ENCODE results near the gene BTBD2. TPM values are rescaled to one million over a fixed set of nuclear protein-coding genes. Genes with fewer than 3 reads are reported as not detected.
A peak's percentile ranks its signal among the peaks of the same experiment; 100 is the strongest.

Gene BTBD2
- polyA plus RNA-seq, 3 donors = 2.8 to 36.0 (median 3.3) TPM

- no peaks in the 10 kb centered on the region for H3K27me3 ChIP-seq (ENCODE audit: control insufficient read depth in 2 of 2, insufficient read depth in 2 of 2, low read length in 2 of 2)
- peaks cover 74% of the 10 kb centered on the region for H3K79me2 ChIP-seq (ENCODE audit: insufficient read depth, low read length)
- no peak for TF ChIP-seq CTCF (IDR thresholded peaks at IDR 0.05)
- Mint-ChIP-seq H3K4me1 (peaks cover 48% of the 10 kb centered on the region), H3K4me3 (peak overlapping the region in 1 of 2 donors; percentile 20), H3K27ac (peak overlapping the region in 2 of 7 donors; percentile 35 to 59), H3K9me3 (no peaks in the 10 kb centered on the region), H3K27me3 (ENCODE audit: low read depth in 3 of 3) (peaks cover 0 to 2% (median 0%) of the 10 kb centered on the region in 3 donors), H3K36me3 (peaks cover 17 to 43% of the 10 kb centered on the region in 2 donors)
- no peak for DNase-seq
- peaks cover 52 to 54% of the 10 kb centered on the region in 2 donors for H3K36me3 ChIP-seq (replicated peaks in 1 of 2; ENCODE audit: control insufficient read depth in 1 of 2, insufficient read depth in 2 of 2, low read length in 2 of 2)
- WGBS (ENCODE audit: insufficient coverage) = 96% methylated on average over 3 of the region's 6 CpGs
- no peak overlapping the region for H3K9ac ChIP-seq (ENCODE audit: insufficient read depth, low read length, poor library complexity, severe bottlenecking)
- no peak overlapping the region for H3K4me3 ChIP-seq (replicated peaks in 1 of 3; ENCODE audit: low read depth in 2 of 3, low read length in 3 of 3)
- no peaks in the 10 kb centered on the region for H3K9me3 ChIP-seq (replicated peaks in 1 of 2; ENCODE audit: control insufficient read depth in 1 of 2, insufficient read depth in 1 of 2, low read length in 2 of 2)
- H4K20me1 ChIP-seq (ENCODE audit: insufficient read depth, low read length) = peaks cover 79% of the 10 kb centered on the region
- peaks cover 42 to 56% of the 10 kb centered on the region in 2 donors for H3K4me1 ChIP-seq (ENCODE audit: control insufficient read depth in 1 of 2, insufficient read depth in 2 of 2, low read length in 2 of 2)
- peak overlapping the region in 1 of 2 donors; percentile 36 for H3K27ac ChIP-seq (ENCODE audit: low read depth in 1 of 2, low read length in 2 of 2)
- no peak overlapping the region for H2AFZ ChIP-seq (ENCODE audit: insufficient read depth, low read depth, low read length, poor library complexity, severe bottlenecking)
- intact Hi-C loops (cut with micrococcal nuclease) = loop anchor here in 1 of 2 donors (10.0 kb wide), 1 partner anchor 152 kb away; no protein-coding TSS in a partner anchor
- H3K4me2 ChIP-seq (replicated peaks; ENCODE audit: extremely low read depth, low read length, poor library complexity, severe bottlenecking) = no peak overlapping the region
Measured at GRCh38 chr19:2047076-2047448, 31.5 kb upstream of the BTBD2 start.

DNA sequence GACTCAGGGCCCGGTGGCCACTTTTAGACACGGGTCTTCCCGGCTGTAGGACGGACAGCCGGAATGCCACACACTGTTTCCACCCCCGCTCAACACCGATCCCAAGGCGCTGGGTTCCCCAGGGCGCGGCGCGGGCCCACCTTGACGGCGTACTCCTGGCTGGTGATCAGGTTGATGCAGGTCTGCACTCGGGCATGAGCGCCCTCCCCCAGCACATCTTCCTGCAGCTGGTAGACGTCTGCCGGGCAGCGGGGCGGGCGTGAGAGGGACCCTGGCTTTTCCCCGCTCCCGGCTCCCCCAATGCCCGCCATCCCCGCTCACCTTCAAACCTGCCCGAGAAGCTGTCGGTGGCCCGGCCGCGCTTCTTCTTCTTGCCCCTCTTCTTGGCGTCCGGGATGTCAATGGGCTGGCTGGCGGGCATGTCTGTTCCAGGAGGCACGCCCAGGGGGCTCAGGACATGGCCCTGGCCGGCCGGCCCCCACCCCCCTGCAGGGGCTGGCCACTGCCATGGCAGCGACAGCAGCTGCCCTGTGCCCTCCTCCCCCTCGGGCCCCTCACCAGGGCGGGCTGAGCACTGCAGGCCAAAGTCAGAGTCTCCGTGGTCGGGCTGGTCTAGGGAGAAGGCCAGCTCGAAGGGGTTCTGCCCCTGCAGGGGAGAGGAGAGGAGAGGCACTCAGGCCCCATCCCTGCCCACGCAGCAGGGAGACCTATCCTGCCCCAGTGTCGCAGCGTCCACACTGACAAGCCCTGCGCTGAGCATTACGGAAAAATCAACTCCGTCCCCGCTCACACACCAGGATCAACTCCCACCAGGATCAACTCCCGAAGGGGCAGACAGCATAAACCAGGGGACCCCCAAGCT, 30.8 kb upstream of the BTBD2 start:
- Mint-ChIP-seq H3K27ac (peak overlapping the region in 3 of 7 donors; percentile 12 to 46 (median 30)), H3K4me1 (peaks cover 46% of the 10 kb centered on the region), H3K4me3 (no peak overlapping the region), H3K36me3 (peaks cover 18 to 45% of the 10 kb centered on the region in 2 donors), H3K27me3 (ENCODE audit: low read depth in 3 of 3) (peaks cover 0 to 2% (median 0%) of the 10 kb centered on the region in 3 donors), H3K9me3 (no peaks in the 10 kb centered on the region)
- Histone ChIP-seq H3K27ac (ENCODE audit: low read depth in 1 of 2, low read length in 2 of 2) (peak overlapping the region in 1 of 2 donors; percentile 36), H3K4me2 (replicated peaks; ENCODE audit: extremely low read depth, low read length, poor library complexity, severe bottlenecking) (no peak overlapping the region), H2AFZ (ENCODE audit: insufficient read depth, low read depth, low read length, poor library complexity, severe bottlenecking) (no peak overlapping the region), H3K4me3 (replicated peaks in 1 of 3; ENCODE audit: low read depth in 2 of 3, low read length in 3 of 3) (no peak overlapping the region), H3K36me3 (replicated peaks in 1 of 2; ENCODE audit: control insufficient read depth in 1 of 2, insufficient read depth in 2 of 2, low read length in 2 of 2) (peaks cover 56 to 57% of the 10 kb centered on the region in 2 donors), H3K4me1 (ENCODE audit: control insufficient read depth in 1 of 2, insufficient read depth in 2 of 2, low read length in 2 of 2) (peaks cover 40 to 54% of the 10 kb centered on the region in 2 donors), H3K9ac (ENCODE audit: insufficient read depth, low read length, poor library complexity, severe bottlenecking) (no peak overlapping the region), H3K79me2 (ENCODE audit: insufficient read depth, low read length) (peaks cover 79% of the 10 kb centered on the region), H4K20me1 (ENCODE audit: insufficient read depth, low read length) (peaks cover 84% of the 10 kb centered on the region), H3K9me3 (replicated peaks in 1 of 2; ENCODE audit: control insufficient read depth in 1 of 2, insufficient read depth in 1 of 2, low read length in 2 of 2) (no peaks in the 10 kb centered on the region), H3K27me3 (ENCODE audit: control insufficient read depth in 2 of 2, insufficient read depth in 2 of 2, low read length in 2 of 2) (no peaks in the 10 kb centered on the region)
- 97% methylated on average over 41 of the region's 50 CpGs for WGBS (ENCODE audit: insufficient coverage)
- no peak for TF ChIP-seq CTCF (IDR thresholded peaks at IDR 0.05)
- intact Hi-C loops (cut with micrococcal nuclease) = loop anchor here in 1 of 2 donors (10.0 kb wide), 1 partner anchor 151 kb away; no protein-coding TSS in a partner anchor
- DNase-seq = no peak
